ENCODE measurements around the gene CAMSAP1.
A peak's percentile ranks its signal among the peaks of the same experiment; 100 is the strongest.
"Not testable (repeated sequence)": the region's sequence is repeated elsewhere in the genome, so short reads cannot be mapped to it uniquely, and the experiment has no call there.

Gene CAMSAP1

DNA sequence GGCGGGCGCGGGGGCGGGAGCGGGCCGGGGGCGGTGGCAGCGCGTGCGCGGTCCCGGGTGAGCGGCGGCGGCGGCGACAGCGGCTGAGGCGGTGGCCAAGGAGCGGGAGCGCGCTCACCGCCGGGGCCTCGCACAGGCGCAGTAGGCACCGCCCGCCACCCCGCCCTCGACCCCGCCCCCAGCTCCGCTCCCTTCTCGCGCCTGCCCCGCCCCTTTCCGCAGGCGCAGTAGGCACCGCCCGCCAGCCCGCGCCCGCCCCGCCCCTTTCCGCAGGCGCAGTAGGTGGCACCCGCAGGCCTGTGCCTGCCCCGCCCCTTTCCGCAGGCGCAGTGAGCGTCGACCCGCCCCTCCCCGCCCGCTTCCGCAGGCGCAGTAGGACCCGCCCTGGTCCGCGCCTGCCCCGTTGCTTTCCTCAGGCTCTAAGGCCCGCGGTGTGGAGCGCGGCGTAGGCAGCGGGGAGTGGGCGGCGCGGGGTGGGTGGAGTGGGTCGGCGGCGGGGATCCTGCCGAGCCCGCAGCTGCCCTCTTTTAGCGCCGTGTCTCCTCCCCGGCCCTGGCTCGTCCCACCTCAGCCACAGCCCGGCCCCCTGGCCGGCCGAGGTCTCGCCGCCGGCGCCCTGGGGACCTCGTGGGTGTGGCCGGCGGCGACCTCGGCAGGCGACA is at the start of gene CAMSAP1:
Gene CAMSAP1, minus strand, starts transcription at position 116 of the 662 bp plus-strand sequence. CDS start 387 bp downstream, outside the sequence.
- peak; percentile 36 for DNase-seq (ENCODE audit: low read depth)

DNA sequence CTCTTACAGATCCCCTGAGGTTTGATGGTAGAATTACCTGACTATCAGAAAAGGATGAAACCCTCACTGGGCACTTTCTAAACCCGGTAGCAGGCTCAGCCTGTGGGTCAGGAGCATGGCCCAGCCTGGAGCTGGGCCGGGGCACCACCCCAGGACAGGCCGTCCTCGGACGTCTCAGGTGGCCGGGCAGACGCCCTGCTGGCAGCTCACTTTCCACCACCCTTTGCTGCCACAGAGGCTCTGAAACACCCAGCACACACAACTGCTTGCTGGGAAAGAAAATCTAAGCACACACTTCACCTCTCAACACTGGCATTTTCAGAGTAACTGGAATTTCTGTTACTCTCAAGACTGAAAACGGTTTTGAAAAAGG is 49.4 kb upstream of the CAMSAP1 start:
- DNase-seq (ENCODE audit: low read depth): no peak

GRCh38 chr9:135955934-135956801 is 48.8 kb upstream of the CAMSAP1 start:
- no peak for DNase-seq (ENCODE audit: low read depth)

DNA sequence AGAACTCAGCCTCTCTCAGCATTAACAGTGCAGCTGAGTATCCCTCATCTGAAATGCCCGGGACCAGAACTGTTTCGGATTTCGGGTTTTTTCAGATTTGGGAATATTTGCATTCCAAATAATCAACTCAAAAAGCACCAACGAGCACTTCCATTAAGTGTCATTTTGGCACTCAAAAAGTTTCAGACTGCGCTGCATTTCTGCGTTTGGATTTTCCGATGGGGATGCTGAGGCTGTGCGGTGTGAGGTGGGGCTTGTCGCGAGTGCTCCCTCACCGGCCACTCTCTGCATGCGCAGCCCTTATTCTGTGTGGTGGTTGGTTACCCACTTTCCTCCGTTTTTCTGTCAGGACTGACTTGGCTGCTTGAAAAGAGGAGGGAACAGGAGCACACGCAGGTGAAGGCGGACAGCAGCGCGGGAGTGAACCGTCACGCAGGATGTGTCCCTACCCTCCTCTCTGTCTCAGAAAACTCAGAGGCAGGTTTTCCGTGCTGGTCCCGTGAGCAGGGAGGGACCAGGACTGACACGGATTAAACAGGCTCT is 45.4 kb upstream of the CAMSAP1 start:
- DNase-seq (ENCODE audit: low read depth): no peak

GRCh38 chr9:135951889-135952663 is 44.7 kb upstream of the CAMSAP1 start:
- no peak for DNase-seq (ENCODE audit: low read depth)

GRCh38 chr9:135951310-135951709 is 44.0 kb upstream of the CAMSAP1 start:
- DNase-seq (ENCODE audit: low read depth): not testable (repeated sequence)

- not testable (repeated sequence) for DNase-seq (ENCODE audit: low read depth)
Observed at GRCh38 chr9:135950841-135951240, 43.5 kb upstream of the CAMSAP1 start.

DNA sequence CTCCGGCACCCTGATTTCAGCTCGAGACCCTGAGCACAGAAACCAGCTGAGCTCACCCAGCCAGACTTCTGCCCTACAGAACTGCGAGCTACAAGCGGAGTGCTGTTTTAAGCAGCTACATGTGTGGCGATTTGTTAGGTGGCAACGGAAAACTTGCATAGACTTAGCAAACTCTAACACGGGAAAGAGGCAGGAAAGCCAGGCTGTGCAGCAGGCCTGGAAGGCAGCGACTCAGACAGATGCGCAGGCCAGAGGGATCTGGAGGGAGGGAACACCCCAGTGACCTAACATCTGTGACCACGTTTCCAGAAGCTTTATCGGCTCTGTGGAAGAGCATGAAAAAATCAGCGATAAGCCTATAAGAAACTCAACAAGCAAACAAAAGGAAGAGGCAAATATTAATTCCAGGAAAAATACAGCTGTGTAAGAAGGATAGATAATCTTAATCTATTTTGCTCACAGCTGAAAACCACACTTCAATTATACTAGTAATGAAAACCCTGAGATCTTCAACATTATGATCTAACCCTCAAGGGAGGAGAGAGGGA is 42.9 kb upstream of the CAMSAP1 start:
- DNase-seq (ENCODE audit: low read depth): no peak

- DNase-seq (ENCODE audit: low read depth): no peak
Observed at GRCh38 chr9:135949501-135950134, 42.3 kb upstream of the CAMSAP1 start.

DNA sequence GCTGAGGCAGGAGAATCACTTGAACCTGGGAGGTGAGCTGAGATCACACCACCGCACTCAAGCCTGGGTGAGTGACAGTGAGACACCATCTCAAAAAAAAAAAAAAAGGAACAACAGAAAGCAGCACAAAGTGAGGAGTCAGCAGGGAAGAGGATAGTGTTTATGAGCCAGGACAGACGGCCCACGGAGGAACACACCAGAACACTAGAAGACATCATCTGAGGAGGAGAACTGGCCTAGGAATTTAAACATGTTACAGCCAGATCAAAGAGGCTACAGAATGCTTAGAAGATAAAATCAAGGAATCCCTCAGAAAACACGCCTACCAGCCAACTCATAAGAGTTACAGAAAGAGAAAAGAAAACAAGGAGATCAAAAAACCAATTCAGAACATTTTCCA is 41.6 kb upstream of the CAMSAP1 start:
- DNase-seq (ENCODE audit: low read depth): no peak

DNA sequence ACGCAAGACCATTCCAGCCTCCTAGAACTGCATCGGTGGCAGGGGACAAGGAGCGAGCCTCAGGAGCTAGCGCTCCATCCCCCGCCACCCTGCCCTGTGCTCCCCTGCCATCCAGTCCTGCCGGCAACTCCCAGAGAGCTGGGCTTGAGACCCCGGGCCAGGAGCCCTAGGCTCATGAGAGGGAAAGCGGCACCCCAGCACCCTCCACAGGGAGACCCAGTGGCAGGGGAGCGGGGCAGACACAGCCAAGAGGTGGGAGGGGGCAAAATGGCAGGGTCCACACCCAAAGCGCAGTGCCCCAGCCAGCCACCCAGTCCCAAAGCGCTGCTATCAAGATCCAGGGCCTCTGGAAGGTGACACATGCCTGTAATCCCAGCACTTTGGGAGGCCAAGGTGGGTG is 41.1 kb upstream of the CAMSAP1 start:
- DNase-seq (ENCODE audit: low read depth): no peak

GRCh38 chr9:135947582-135947981 is 40.2 kb upstream of the CAMSAP1 start:
- DNase-seq (ENCODE audit: low read depth): no peak

DNA sequence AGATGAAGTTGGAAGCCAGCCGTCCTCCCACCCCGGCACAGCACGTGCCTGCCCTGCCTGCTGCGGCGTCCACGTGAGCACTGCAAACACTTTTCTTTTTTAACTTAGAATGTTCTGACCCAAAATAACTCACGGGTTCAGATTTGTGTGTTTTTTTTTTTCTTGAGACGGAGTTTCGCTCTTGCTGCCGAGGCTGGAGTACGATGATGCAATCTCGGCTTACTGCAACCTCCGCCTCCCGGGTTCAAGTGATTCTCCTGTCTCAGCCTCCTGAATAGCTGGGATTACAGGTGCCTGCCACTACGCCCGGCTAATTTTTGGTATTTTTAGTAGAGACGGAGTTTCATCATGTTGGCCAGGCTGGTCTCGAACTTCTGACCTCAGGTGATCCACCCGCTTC is 39.8 kb upstream of the CAMSAP1 start:
- DNase-seq (ENCODE audit: low read depth): not testable (repeated sequence)

- DNase-seq (ENCODE audit: low read depth): no peak
Observed at GRCh38 chr9:135946392-135946994, 39.1 kb upstream of the CAMSAP1 start.

DNA sequence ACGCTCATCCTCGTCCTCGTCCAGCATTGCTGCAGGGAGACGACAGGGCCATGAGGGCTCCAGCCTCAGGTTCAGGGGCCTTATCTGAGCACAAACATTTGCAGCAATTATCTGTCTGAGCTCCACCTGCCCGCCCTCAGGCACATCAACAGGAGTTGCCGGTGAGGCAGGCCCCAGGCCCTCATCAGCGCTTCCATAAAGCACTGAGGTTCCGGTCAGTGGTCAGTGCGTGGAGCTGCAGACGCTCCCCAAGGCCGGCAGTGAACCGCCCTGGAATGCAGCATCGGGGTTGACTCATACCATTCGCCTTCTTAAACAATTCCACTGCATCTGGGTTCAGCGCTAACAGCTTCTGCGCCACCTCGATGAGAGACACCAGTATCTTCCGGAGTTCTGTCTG is 38.6 kb upstream of the CAMSAP1 start:
- no peak for DNase-seq (ENCODE audit: low read depth)

DNA sequence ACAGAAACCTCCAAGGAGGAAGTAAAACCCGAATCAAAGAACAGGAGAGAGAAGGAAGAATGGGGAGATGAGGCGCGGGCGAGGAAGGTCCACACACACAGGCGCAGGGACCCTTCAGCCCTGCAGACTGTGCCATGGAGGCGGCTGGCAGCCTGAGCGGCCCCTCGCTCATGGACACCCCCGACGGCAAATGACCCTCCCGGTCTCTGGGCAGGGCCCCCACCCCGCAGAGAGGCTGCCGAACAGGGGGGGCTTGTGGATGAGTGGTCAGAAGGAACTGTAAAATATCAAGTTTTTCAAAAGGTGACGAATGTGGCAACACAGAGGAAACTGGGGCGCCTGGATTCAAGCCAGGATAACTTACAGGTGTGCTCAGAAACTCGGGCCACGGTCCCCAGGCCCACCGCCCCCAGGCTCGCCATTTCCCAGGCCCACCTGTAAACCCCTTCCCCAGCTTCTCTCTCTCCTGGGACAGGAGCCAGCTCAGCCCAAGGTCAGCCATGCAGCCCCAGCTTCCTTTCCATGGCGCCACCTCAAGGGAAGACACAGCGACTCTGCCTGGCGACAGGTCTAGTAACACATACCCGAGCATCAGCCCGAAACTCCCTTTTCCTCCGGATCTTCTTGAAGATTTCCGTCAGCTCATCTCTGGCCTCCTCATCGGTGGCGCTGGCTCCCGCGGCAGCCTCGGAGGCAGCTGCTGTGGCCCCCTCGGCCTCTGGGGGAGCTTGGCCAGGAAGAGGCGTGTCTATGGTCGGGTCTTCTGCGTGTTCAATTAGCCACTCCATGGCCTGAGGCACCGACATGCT is 37.3 kb upstream of the CAMSAP1 start:
- DNase-seq (ENCODE audit: low read depth): no peak

DNA sequence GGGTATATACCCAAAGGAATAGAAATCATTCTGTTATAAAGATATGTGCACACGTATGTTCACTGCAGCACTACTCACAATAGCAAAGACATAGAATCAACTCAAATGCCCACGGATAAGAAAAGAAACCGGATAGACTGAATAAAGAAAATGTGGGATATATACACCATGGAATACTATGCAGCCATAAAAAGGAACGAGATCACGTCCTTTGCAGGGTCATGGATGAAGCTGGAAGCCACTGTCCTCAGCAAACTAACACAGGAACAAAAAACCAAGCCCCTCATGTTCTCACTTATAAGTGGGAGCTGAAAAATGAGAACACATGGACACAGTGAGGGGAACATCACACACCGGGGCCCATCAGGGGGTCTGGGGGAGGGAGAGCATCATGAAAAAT is 36.3 kb upstream of the CAMSAP1 start:
- DNase-seq (ENCODE audit: low read depth): not testable (repeated sequence)

GRCh38 chr9:135941288-135941995 is 34.1 kb upstream of the CAMSAP1 start:
- no peak for DNase-seq (ENCODE audit: low read depth)
